Kidney (tissue), 22 donors: ENCODE measurements around the gene KIF22. TPM values are rescaled to one million over a fixed set of nuclear protein-coding genes. Genes with fewer than 3 reads are reported as not detected.

ENCODE experiments used
- DNase-seq, 5 donors: peaks; one replicate each; pipeline ENCODE4 v3.0.0-alpha.2; 2013 to 2020
- FAIRE-seq: peaks from 2 replicates; lab custom pipeline; 2012; peaks lifted over from hg19 to GRCh38; lab: Jason Lieb, UNC
- H3K27ac ChIP-seq, 2 donors: one replicate each; pipeline ENCODE4 v1.7.0; 2013; ENCODE audit warnings: low read depth in 2 of 2, low read length in 2 of 2, inconsistent platforms in 1 of 2
- H3K27me3 ChIP-seq: one replicate; pipeline ENCODE4 v1.7.1; 2013; ENCODE audit warnings: low read length, inconsistent platforms; ENCODE audit not compliant: control insufficient read depth, insufficient read depth
- H3K36me3 ChIP-seq, 3 donors: one replicate each; pipeline versions ENCODE4 v1.7.0 to v1.7.1; 2013; ENCODE audit warnings: low read length in 3 of 3, control low read depth in 1 of 3, inconsistent platforms in 1 of 3; ENCODE audit not compliant: insufficient read depth in 3 of 3, control insufficient read depth in 2 of 3
- H3K4me1 ChIP-seq, 3 donors: one replicate each; pipeline versions ENCODE4 v1.7.0 to v1.7.1; 2013; ENCODE audit warnings: low read length in 3 of 3, inconsistent platforms in 1 of 3, low read depth in 1 of 3; ENCODE audit not compliant: control insufficient read depth in 2 of 3, insufficient read depth in 2 of 3
- H3K4me3 ChIP-seq, 3 donors: one replicate each; pipeline versions ENCODE4 v1.7.0 to v1.8.1; 2013; ENCODE audit warnings: low read length in 3 of 3, control low read depth in 1 of 3, inconsistent platforms in 1 of 3
- H3K9ac ChIP-seq, 3 donors: one replicate each; pipeline versions ENCODE4 v1.7.0 to v1.7.1; 2013; ENCODE audit warnings: low read length in 3 of 3, control low read depth in 1 of 3, inconsistent platforms in 1 of 3
- H3K9me3 ChIP-seq, 3 donors: one replicate each; pipeline versions ENCODE4 v1.7.0 to v1.7.1; 2013; ENCODE audit warnings: low read length in 3 of 3, control low read depth in 1 of 3, inconsistent platforms in 1 of 3; ENCODE audit not compliant: control insufficient read depth in 2 of 3, insufficient read depth in 1 of 3
- CTCF ChIP-seq: IDR thresholded peaks from 3 replicates; pipeline ENCODE4 v1.5.1; 2012; ENCODE audit warnings: mild to moderate bottlenecking, moderate library complexity, borderline replicate concordance; ENCODE audit not compliant: insufficient read depth; ENCODE audit errors: extremely low read depth
- intact Hi-C: fragments of 100-400 bp; cut with DNase I; formaldehyde crosslinking; loops from one replicate; pipeline ENCODE4 v1.11.1; 2022
- long read RNA-seq, 10 donors: library from polyadenylated mRNA in 1 of 10; unstranded in 1 of 10; transcript quantifications; one replicate each; pipeline ENCODE4 v2.0.0 and lab custom pipeline, GENCODE V29; 2021 to 2026
- polyA plus RNA-seq: library from polyadenylated mRNA; stranded (reverse); fragments of 350-450 nt; fragmentation: Illumina TruSeq; extraction: RNeasy Lipid Tissue Mini Kit (QIAGEN cat#74804); gene quantifications from one replicate; pipeline ENCODE4 v1.2.3, GENCODE V29; 2014; ENCODE audit warnings: low read depth, low replicate concordance; ENCODE audit not compliant: insufficient read depth
- total RNA-seq: library from RNA; stranded (reverse); fragmentation: NEBNext Ultra II Directional; extraction: Animal tissue kit (Norgen Biotek cat#: 25700); gene quantifications from one replicate; pipeline ENCODE4 v1.2.1, GENCODE V29; 2021
- donor health status: control.
- donor health status: control.
- donor health status: control.
- donor health status: control.
- donor health status: control.
- donor health status: DM: yes; HTN: yes; CAD: no.
- donor health status: Normal renal cell carcinoma (clear cell type).

The KIF22 gene
- 32.3 TPM for total RNA-seq
- polyA plus RNA-seq: 42.9 TPM
- long read RNA-seq, donor 1, transcript KIF22-201 (14 exons, 2,113 nt): major isoform, 10 of 29 reads
- long read RNA-seq, donor 1, partial matches to known transcripts: 19 of 29 reads
- long read RNA-seq, donor 1, other reads (novel, unspliced or antisense): 0 of 29 reads
- long read RNA-seq, donor 2, transcript KIF22-201 (14 exons, 2,113 nt): major isoform, 10 of 34 reads
- long read RNA-seq, donor 2, partial matches to known transcripts: 24 of 34 reads
- long read RNA-seq, donor 2, other reads (novel, unspliced or antisense): 0 of 34 reads
- long read RNA-seq, donor 3, transcript KIF22-201 (14 exons, 2,113 nt): major isoform, 7 of 37 reads
- long read RNA-seq, donor 3, partial matches to known transcripts: 30 of 37 reads
- long read RNA-seq, donor 3, other reads (novel, unspliced or antisense): 0 of 37 reads
- long read RNA-seq, donor 4, transcript KIF22-201 (14 exons, 2,113 nt): major isoform, 13 of 39 reads
- long read RNA-seq, donor 4, partial matches to known transcripts: 25 of 39 reads
- long read RNA-seq, donor 4, other reads (novel, unspliced or antisense): 0 of 39 reads
- long read RNA-seq, donor 5: 0 reads
- long read RNA-seq, donor 6, partial matches to known transcripts: 13 of 16 reads
- long read RNA-seq, donor 6, other reads (novel, unspliced or antisense): 0 of 16 reads
- long read RNA-seq, donor 7, transcript KIF22-201 (14 exons, 2,113 nt): major isoform, 25 of 70 reads
- long read RNA-seq, donor 7, partial matches to known transcripts: 36 of 70 reads
- long read RNA-seq, donor 7, other reads (novel, unspliced or antisense): 9 of 70 reads
- long read RNA-seq, donor 8, transcript KIF22-201 (14 exons, 2,113 nt): major isoform, 12 of 36 reads
- long read RNA-seq, donor 8, partial matches to known transcripts: 24 of 36 reads
- long read RNA-seq, donor 8, other reads (novel, unspliced or antisense): 0 of 36 reads
- long read RNA-seq, donor 9, transcript KIF22-201 (14 exons, 2,113 nt): major isoform, 5 of 11 reads
- long read RNA-seq, donor 9, partial matches to known transcripts: 6 of 11 reads
- long read RNA-seq, donor 9, other reads (novel, unspliced or antisense): 0 of 11 reads
- long read RNA-seq, donor 10, transcript KIF22-201 (14 exons, 2,113 nt): major isoform, 5 of 32 reads
- long read RNA-seq, donor 10, partial matches to known transcripts: 27 of 32 reads
- long read RNA-seq, donor 10, other reads (novel, unspliced or antisense): 0 of 32 reads

GRCh38 chr16:29790183-29790948 is at the start of gene KIF22:
Gene KIF22, plus strand, starts transcription at chr16:29790751. Its CDS starts 9 bp downstream, at chr16:29790760.
- Histone ChIP-seq H3K9ac (peak within 1 kb of the TSS; percentile 72 to 91 (median 76)), H3K27me3 (no peaks in the 10 kb centered on the region), H3K27ac (peak within 1 kb of the TSS; percentile 80 to 90), H3K4me1 (peaks cover 0 to 14% (median 0%) of the 10 kb centered on the region in 3 donors), H3K36me3 (peaks cover 0 to 3% (median 0%) of the 10 kb centered on the region in 3 donors), H3K9me3 (no peaks in the 10 kb centered on the region), H3K4me3 (peak within 1 kb of the TSS; percentile 71 to 92 (median 87))
- peak; percentile 25 for FAIRE-seq
- peak; percentile 99 to 100 (median 100) for DNase-seq
- TF ChIP-seq CTCF: peak; percentile 65
- intact Hi-C loops: no loop called here

GRCh38 chr16:29742683-29743275 is 47.8 kb upstream of the KIF22 start:
- H3K9ac ChIP-seq: no peak overlapping the region
- no peaks in the 10 kb centered on the region for H3K36me3 ChIP-seq
- DNase-seq: no peak
- no peaks in the 10 kb centered on the region for H3K4me1 ChIP-seq
- TF ChIP-seq CTCF: no peak
- H3K9me3 ChIP-seq: peaks cover 0 to 2% (median 0%) of the 10 kb centered on the region in 3 donors
- intact Hi-C loops: no loop called here
- H3K4me3 ChIP-seq: no peak overlapping the region
- no peak overlapping the region for H3K27ac ChIP-seq
- no peaks in the 10 kb centered on the region for H3K27me3 ChIP-seq
- FAIRE-seq: no peak

- no peak overlapping the region for H3K27ac ChIP-seq
- no peak overlapping the region for H3K9ac ChIP-seq
- DNase-seq: no peak
- no peaks in the 10 kb centered on the region for H3K36me3 ChIP-seq
- peaks cover 0 to 2% (median 0%) of the 10 kb centered on the region in 3 donors for H3K9me3 ChIP-seq
- FAIRE-seq: no peak
- no peak overlapping the region for H3K4me3 ChIP-seq
- no peaks in the 10 kb centered on the region for H3K27me3 ChIP-seq
- no peak for TF ChIP-seq CTCF
- intact Hi-C loops: no loop called here
- H3K4me1 ChIP-seq: no peaks in the 10 kb centered on the region
These were observed 47.1 kb upstream of the KIF22 start for GRCh38 chr16:29743475-29743826.
